ENCODE data around the gene MALT1.

Gene MALT1

GRCh38 chr18:58712930-58713329, 41.7 kb downstream of the MALT1 start:
- H3K27me3 Mint-ChIP-seq (ENCODE audit: low read depth): no peaks in the 10 kb centered on the region
- H3K4me3 Mint-ChIP-seq: no peak overlapping the region
- no peak for TF ChIP-seq CTCF (IDR thresholded peaks at IDR 0.05; ENCODE audit: unreplicated experiment in 3 of 3)
- H3K4me1 Mint-ChIP-seq: no peaks in the 10 kb centered on the region
- H3K27ac Mint-ChIP-seq: no peak overlapping the region
- no peaks in the 10 kb centered on the region for H3K9me3 Mint-ChIP-seq
- peaks cover 47% of the 10 kb centered on the region for H3K36me3 Mint-ChIP-seq (ENCODE audit: low read depth)

DNA sequence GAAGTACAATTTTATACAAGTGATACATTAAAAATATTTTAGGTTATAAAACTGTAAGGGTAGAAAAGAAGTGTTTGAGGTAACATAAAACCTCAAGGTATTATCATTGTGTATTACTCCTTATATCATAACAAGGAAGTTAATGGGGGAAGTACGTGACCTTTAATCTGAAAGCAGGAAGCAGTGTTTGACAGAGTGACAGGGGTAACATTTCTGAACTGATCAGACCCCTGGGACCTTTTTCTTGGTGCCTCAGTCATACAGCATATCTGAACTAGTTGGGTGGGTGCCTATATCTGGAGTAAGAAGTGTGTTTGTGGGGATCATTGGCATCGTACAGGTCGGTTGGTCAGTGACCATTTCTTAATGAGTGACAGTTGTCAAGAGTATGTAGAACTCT, 43.0 kb downstream of the MALT1 start:
- Mint-ChIP-seq H3K4me3 (no peak overlapping the region), H3K36me3 (ENCODE audit: low read depth) (peaks cover 48% of the 10 kb centered on the region), H3K4me1 (no peaks in the 10 kb centered on the region), H3K27me3 (ENCODE audit: low read depth) (no peaks in the 10 kb centered on the region), H3K9me3 (no peaks in the 10 kb centered on the region), H3K27ac (no peak overlapping the region)
- TF ChIP-seq CTCF (IDR thresholded peaks at IDR 0.05; ENCODE audit: unreplicated experiment in 3 of 3): no peak

- no peak for TF ChIP-seq CTCF (IDR thresholded peaks at IDR 0.05; ENCODE audit: unreplicated experiment in 3 of 3)
- H3K27me3 Mint-ChIP-seq (ENCODE audit: low read depth): no peaks in the 10 kb centered on the region
- H3K4me3 Mint-ChIP-seq: no peak overlapping the region
- H3K36me3 Mint-ChIP-seq (ENCODE audit: low read depth): peaks cover 47% of the 10 kb centered on the region
- H3K9me3 Mint-ChIP-seq: no peaks in the 10 kb centered on the region
- no peaks in the 10 kb centered on the region for H3K4me1 Mint-ChIP-seq
- H3K27ac Mint-ChIP-seq: no peak overlapping the region
Measured at GRCh38 chr18:58714821-58715220, 43.6 kb downstream of the MALT1 start.

- no peak overlapping the region for H3K4me3 Mint-ChIP-seq
- TF ChIP-seq CTCF (IDR thresholded peaks at IDR 0.05; ENCODE audit: unreplicated experiment in 3 of 3): no peak
- H3K9me3 Mint-ChIP-seq: no peaks in the 10 kb centered on the region
- H3K4me1 Mint-ChIP-seq: no peaks in the 10 kb centered on the region
- H3K36me3 Mint-ChIP-seq (ENCODE audit: low read depth): peaks cover 52% of the 10 kb centered on the region
- H3K27me3 Mint-ChIP-seq (ENCODE audit: low read depth): no peaks in the 10 kb centered on the region
- no peak overlapping the region for H3K27ac Mint-ChIP-seq
Measured at GRCh38 chr18:58715540-58715939, 44.3 kb downstream of the MALT1 start.

DNA sequence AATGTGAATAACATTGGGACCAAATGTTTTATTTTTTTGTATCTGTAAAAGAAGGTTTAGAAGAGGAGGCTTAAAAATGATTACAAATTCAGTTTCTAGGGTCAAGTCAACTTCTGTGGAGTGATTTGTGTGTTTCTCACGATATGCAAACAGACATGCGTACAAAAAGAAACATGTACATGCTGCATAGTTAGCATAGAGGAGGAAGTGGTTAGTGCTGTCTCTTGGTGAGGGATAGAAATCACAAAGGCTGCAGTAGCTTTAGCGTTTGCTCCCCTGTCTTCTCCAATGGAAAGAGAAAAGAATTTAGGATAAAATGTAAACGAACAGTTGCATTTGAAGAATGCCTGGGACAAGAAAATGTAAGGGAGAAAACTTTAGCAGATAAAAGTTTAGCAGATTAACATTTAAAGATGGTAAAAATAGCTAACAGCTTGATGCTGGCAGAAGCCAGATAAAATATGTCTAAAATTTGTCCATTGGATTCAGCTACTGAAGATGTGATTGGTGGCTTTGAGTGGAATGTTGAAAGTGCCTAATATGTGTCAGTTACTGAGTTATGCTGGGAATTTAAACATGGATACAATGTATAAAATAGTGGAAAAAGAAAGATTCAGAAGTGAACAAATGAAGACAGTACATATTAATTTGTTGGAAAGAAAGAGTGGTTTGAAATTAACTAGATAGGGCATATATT, 44.9 kb downstream of the MALT1 start:
- Mint-ChIP-seq H3K4me1 (no peaks in the 10 kb centered on the region), H3K4me3 (no peak overlapping the region), H3K27me3 (ENCODE audit: low read depth) (no peaks in the 10 kb centered on the region), H3K36me3 (ENCODE audit: low read depth) (peaks cover 56% of the 10 kb centered on the region), H3K27ac (no peak overlapping the region), H3K9me3 (no peaks in the 10 kb centered on the region)
- TF ChIP-seq CTCF (IDR thresholded peaks at IDR 0.05; ENCODE audit: unreplicated experiment in 3 of 3): no peak

- H3K36me3 Mint-ChIP-seq (ENCODE audit: low read depth): peaks cover 49% of the 10 kb centered on the region
- H3K4me1 Mint-ChIP-seq: peaks cover 8% of the 10 kb centered on the region
- no peaks in the 10 kb centered on the region for H3K27me3 Mint-ChIP-seq (ENCODE audit: low read depth)
- no peak overlapping the region for H3K27ac Mint-ChIP-seq
- H3K9me3 Mint-ChIP-seq: no peaks in the 10 kb centered on the region
- TF ChIP-seq CTCF (IDR thresholded peaks at IDR 0.05; ENCODE audit: unreplicated experiment in 3 of 3): no peak
- no peak overlapping the region for H3K4me3 Mint-ChIP-seq
Measured at GRCh38 chr18:58721566-58722239, 50.4 kb downstream of the MALT1 start.
